GM21737 (cell line): ENCODE measurements around the gene VPS13A.
A peak's percentile ranks its signal among the peaks of the same experiment; 100 is the strongest.
"Not testable (repeated sequence)": the region's sequence is repeated elsewhere in the genome, so short reads cannot be mapped to it uniquely, and the experiment has no call there.

Experiments
- ATAC-seq: cut with Tn5 transposase; IDR thresholded peaks from one replicate; pipeline ENCODE4 v1.9.1; 2021; ENCODE audit warnings: mild to moderate bottlenecking, moderate library complexity; ENCODE audit not compliant: unreplicated experiment

Gene VPS13A

GRCh38 chr9:77293949-77294348, 116.6 kb downstream of the VPS13A start:
- ATAC-seq: no peak

GRCh38 chr9:77304543-77304942, 127.2 kb downstream of the VPS13A start:
- peak; percentile 78 for ATAC-seq

GRCh38 chr9:77305622-77306400, 128.5 kb downstream of the VPS13A start:
- no peak for ATAC-seq

GRCh38 chr9:77307166-77307565, 129.8 kb downstream of the VPS13A start:
- no peak for ATAC-seq

- no peak for ATAC-seq
Measured at GRCh38 chr9:77316058-77316457, 138.7 kb downstream of the VPS13A start.

- ATAC-seq: no peak
Measured at GRCh38 chr9:77325058-77325457, 147.7 kb downstream of the VPS13A start.

GRCh38 chr9:77328102-77328501, 150.8 kb downstream of the VPS13A start:
- ATAC-seq: no peak

- no peak for ATAC-seq
Measured at GRCh38 chr9:77370064-77370463, 192.7 kb downstream of the VPS13A start.

GRCh38 chr9:77374266-77374665, 196.9 kb downstream of the VPS13A start:
- ATAC-seq: no peak

GRCh38 chr9:77375956-77376532, 198.7 kb downstream of the VPS13A start:
- no peak for ATAC-seq

- no peak for ATAC-seq
Measured at GRCh38 chr9:77384406-77384805, 207.1 kb downstream of the VPS13A start.

GRCh38 chr9:77386187-77386586, 208.9 kb downstream of the VPS13A start:
- no peak for ATAC-seq

- ATAC-seq: no peak
Measured at GRCh38 chr9:77391834-77392233, 214.5 kb downstream of the VPS13A start.

GRCh38 chr9:77392328-77392727, 215.0 kb downstream of the VPS13A start:
- no peak for ATAC-seq

- not testable (repeated sequence) for ATAC-seq
Measured at GRCh38 chr9:77398581-77398980, 221.2 kb downstream of the VPS13A start.

GRCh38 chr9:77399964-77400363, 222.6 kb downstream of the VPS13A start:
- ATAC-seq: no peak

- ATAC-seq: no peak
Measured at GRCh38 chr9:77402286-77402685, 225.0 kb downstream of the VPS13A start.

- ATAC-seq: no peak
Measured at GRCh38 chr9:77403239-77403638, 225.9 kb downstream of the VPS13A start.

- not testable (repeated sequence) for ATAC-seq
Measured at GRCh38 chr9:77408521-77408920, 231.2 kb downstream of the VPS13A start.

- no peak for ATAC-seq
Measured at GRCh38 chr9:77417566-77417965, 240.2 kb downstream of the VPS13A start.

- no peak for ATAC-seq
Measured at GRCh38 chr9:77418226-77418625, 240.9 kb downstream of the VPS13A start.

GRCh38 chr9:77420641-77421040, 243.3 kb downstream of the VPS13A start:
- no peak for ATAC-seq
